ENCODE measurements around the gene PSME3.
"Not testable (repeated sequence)": the region's sequence is repeated elsewhere in the genome, so short reads cannot be mapped to it uniquely, and the experiment has no call there.

The PSME3 gene

GRCh38 chr17:42857389-42857788 lies 24.2 kb downstream of the PSME3 start:
- no peak for DNase-seq (ENCODE audit: low read depth in 1 of 2, low spot score in 1 of 2)
- TF ChIP-seq JUND (IDR thresholded peaks at IDR 0.05; ENCODE audit: low read depth) = no peak
- in situ Hi-C loops (cut with HindIII; ENCODE audit: low pct_unique_long_range_greater_than_20kb, low sequenced_read_pairs) = no loop called here

- in situ Hi-C loops (cut with HindIII; ENCODE audit: low pct_unique_long_range_greater_than_20kb, low sequenced_read_pairs) = no loop called here
- TF ChIP-seq JUND (IDR thresholded peaks at IDR 0.05; ENCODE audit: low read depth) = no peak
- no peak for DNase-seq (ENCODE audit: low read depth in 1 of 2, low spot score in 1 of 2)
These were observed 32.5 kb downstream of the PSME3 start for GRCh38 chr17:42865638-42866094.

GRCh38 chr17:42866216-42866615 lies 33.0 kb downstream of the PSME3 start:
- TF ChIP-seq JUND (IDR thresholded peaks at IDR 0.05; ENCODE audit: low read depth) = no peak
- in situ Hi-C loops (cut with HindIII; ENCODE audit: low pct_unique_long_range_greater_than_20kb, low sequenced_read_pairs) = no loop called here

GRCh38 chr17:42866631-42867575 lies 33.7 kb downstream of the PSME3 start:
- no peak for DNase-seq (ENCODE audit: low read depth in 1 of 2, low spot score in 1 of 2)
- in situ Hi-C loops (cut with HindIII; ENCODE audit: low pct_unique_long_range_greater_than_20kb, low sequenced_read_pairs) = no loop called here
- no peak for TF ChIP-seq JUND (IDR thresholded peaks at IDR 0.05; ENCODE audit: low read depth)

More at GRCh38 chr17:42866216-42866615, 33.0 kb downstream of the PSME3 start:
- DNase-seq (ENCODE audit: low read depth in 1 of 2, low spot score in 1 of 2) = no peak

- DNase-seq (ENCODE audit: low read depth in 1 of 2, low spot score in 1 of 2); in situ Hi-C loops (cut with HindIII; ENCODE audit: low pct_unique_long_range_greater_than_20kb, low sequenced_read_pairs): not testable (repeated sequence)
These were observed 34.6 kb downstream of the PSME3 start for GRCh38 chr17:42867694-42868261.

- no peak for DNase-seq (ENCODE audit: low read depth in 1 of 2, low spot score in 1 of 2)
- in situ Hi-C loops (cut with HindIII; ENCODE audit: low pct_unique_long_range_greater_than_20kb, low sequenced_read_pairs) = no loop called here
- no peak for TF ChIP-seq JUND (IDR thresholded peaks at IDR 0.05; ENCODE audit: low read depth)
These were observed 35.1 kb downstream of the PSME3 start for GRCh38 chr17:42868338-42868737.

- TF ChIP-seq JUND (IDR thresholded peaks at IDR 0.05; ENCODE audit: low read depth) = no peak
- no peak for DNase-seq (ENCODE audit: low read depth in 1 of 2, low spot score in 1 of 2)
- in situ Hi-C loops (cut with HindIII; ENCODE audit: low pct_unique_long_range_greater_than_20kb, low sequenced_read_pairs) = no loop called here
These were observed 38.5 kb downstream of the PSME3 start for GRCh38 chr17:42871647-42872046.

- no peak for TF ChIP-seq JUND (IDR thresholded peaks at IDR 0.05; ENCODE audit: low read depth)
- in situ Hi-C loops (cut with HindIII; ENCODE audit: low pct_unique_long_range_greater_than_20kb, low sequenced_read_pairs) = no loop called here
- no peak for DNase-seq (ENCODE audit: low read depth in 1 of 2, low spot score in 1 of 2)
These were observed 39.2 kb downstream of the PSME3 start for GRCh38 chr17:42872251-42872965.

- in situ Hi-C loops (cut with HindIII; ENCODE audit: low pct_unique_long_range_greater_than_20kb, low sequenced_read_pairs) = no loop called here
- TF ChIP-seq JUND (IDR thresholded peaks at IDR 0.05; ENCODE audit: low read depth) = no peak
- no peak for DNase-seq (ENCODE audit: low read depth in 1 of 2, low spot score in 1 of 2)
These were observed 40.1 kb downstream of the PSME3 start for GRCh38 chr17:42873315-42873714.

- DNase-seq (ENCODE audit: low read depth in 1 of 2, low spot score in 1 of 2); in situ Hi-C loops (cut with HindIII; ENCODE audit: low pct_unique_long_range_greater_than_20kb, low sequenced_read_pairs): not testable (repeated sequence)
These were observed 40.9 kb downstream of the PSME3 start for GRCh38 chr17:42873932-42874695.

GRCh38 chr17:42877037-42877436 lies 43.8 kb downstream of the PSME3 start:
- no peak for TF ChIP-seq JUND (IDR thresholded peaks at IDR 0.05; ENCODE audit: low read depth)
- in situ Hi-C loops (cut with HindIII; ENCODE audit: low pct_unique_long_range_greater_than_20kb, low sequenced_read_pairs) = no loop called here
- no peak for DNase-seq (ENCODE audit: low read depth in 1 of 2, low spot score in 1 of 2)

Data from T47D (cell line).